Transverse colon (tissue), 4 donors: ENCODE results near the gene MADD. TPM values are rescaled to one million over a fixed set of nuclear protein-coding genes. Genes with fewer than 3 reads are reported as not detected.

ENCODE experiments used
- DNase-seq: peaks from one replicate; pipeline ENCODE4 v3.0.0-alpha.2; 2019
- H3K27ac ChIP-seq, 4 donors: fragments of 200-600 bp; sonication (generic); 2 replicates each; pipeline ENCODE4 v1.5.1; 2016 to 2018; ENCODE audit warnings: inconsistent platforms in 4 of 4
- H3K27me3 ChIP-seq: fragments of 200-600 bp; sonication (generic); 2 replicates; pipeline ENCODE4 v1.5.1; 2017; ENCODE audit warnings: inconsistent platforms
- H3K36me3 ChIP-seq, 4 donors: fragments of 200-600 bp; sonication (generic); 2 replicates each; pipeline ENCODE4 v1.5.1; 2017 to 2019; ENCODE audit warnings: inconsistent platforms in 4 of 4
- H3K4me1 ChIP-seq, 4 donors: fragments of 200-600 bp; sonication (generic); 2 replicates each; pipeline ENCODE4 v1.5.1; 2017 to 2020; ENCODE audit warnings: inconsistent platforms in 4 of 4
- H3K4me3 ChIP-seq, 4 donors: fragments of 200-600 bp; sonication (generic); 1 replicate in 1 of 4; 2 replicates in 3 of 4; pipeline versions ENCODE4 v1.5.1 to v1.6.1; 2017 to 2019; ENCODE audit warnings: inconsistent platforms in 4 of 4
- H3K9me3 ChIP-seq, 2 donors: fragments of 200-600 bp; sonication (generic); 2 replicates each; pipeline ENCODE4 v1.5.1; 2017 to 2019; ENCODE audit warnings: inconsistent platforms in 2 of 2
- EP300 ChIP-seq: sonication (generic); formaldehyde crosslinking; IDR thresholded peaks from one replicate; pipeline ENCODE4 v1.6.1; 2017; ENCODE audit warnings: antibody characterized with exemption, low read depth
- POLR2A ChIP-seq: fragments of 450-650 bp; IDR thresholded peaks from one replicate; pipeline ENCODE4 v1.6.1; 2016; ENCODE audit warnings: antibody characterized with exemption, mild to moderate bottlenecking, moderate library complexity
- POLR2AphosphoS5 ChIP-seq, 3 donors: sonication (generic); formaldehyde crosslinking; IDR thresholded peaks; one replicate each; pipeline ENCODE4 v1.6.1; 2016; ENCODE audit warnings: antibody characterized with exemption in 3 of 3
- WGBS, 2 donors: methylation state at CpG; one replicate each; pipeline ENCODE4 v1.1.5; 2018; ENCODE audit warnings: low coverage in 1 of 2; 5-methylcytosine and 5-hydroxymethylcytosine counted together
- in situ Hi-C, 4 donors: fragments of 200-750 bp; cut with MboI; loops; one replicate each; pipeline versions ENCODE4 v1.15.0 to v1.15.1; 2017; ENCODE audit warnings: low sequenced_read_pairs in 3 of 4, low pct_ligation_motif_present in 1 of 4, low pct_unique_long_range_greater_than_20kb in 1 of 4
- intact Hi-C: fragments of 100-400 bp; cut with DNase I; formaldehyde crosslinking; loops from one replicate; pipeline ENCODE4 v1.15.1; 2023; ENCODE audit warnings: low total_unique reads
- total RNA-seq, 4 donors: library from RNA; depleted of rRNA; stranded (reverse); fragments of >200 nt; gene quantifications; one replicate each; pipeline ENCODE4 v1.1.0, GENCODE V29; 2016
- TF ChIP-seq, protein P1 (sequence below), 5 experiments: fragments of 200-600 bp in 3 of 5; fragments of 450-650 bp in 2 of 5; sonication (generic) in 3 of 5; IDR thresholded peaks; 1 replicate in 2 of 5; 2 replicates in 3 of 5; pipeline ENCODE4 v1.5.1; 2016 to 2017; ENCODE audit warnings: antibody characterized with exemption in 5 of 5, inconsistent platforms in 3 of 5, mild to moderate bottlenecking in 2 of 5, moderate library complexity in 1 of 5

MADD gene
- 100 to 1,000 TPM in 1 of 4 donors, 10 to 100 TPM in 3; 64.3 to 285 (median 71.8) TPM for total RNA-seq

DNA sequence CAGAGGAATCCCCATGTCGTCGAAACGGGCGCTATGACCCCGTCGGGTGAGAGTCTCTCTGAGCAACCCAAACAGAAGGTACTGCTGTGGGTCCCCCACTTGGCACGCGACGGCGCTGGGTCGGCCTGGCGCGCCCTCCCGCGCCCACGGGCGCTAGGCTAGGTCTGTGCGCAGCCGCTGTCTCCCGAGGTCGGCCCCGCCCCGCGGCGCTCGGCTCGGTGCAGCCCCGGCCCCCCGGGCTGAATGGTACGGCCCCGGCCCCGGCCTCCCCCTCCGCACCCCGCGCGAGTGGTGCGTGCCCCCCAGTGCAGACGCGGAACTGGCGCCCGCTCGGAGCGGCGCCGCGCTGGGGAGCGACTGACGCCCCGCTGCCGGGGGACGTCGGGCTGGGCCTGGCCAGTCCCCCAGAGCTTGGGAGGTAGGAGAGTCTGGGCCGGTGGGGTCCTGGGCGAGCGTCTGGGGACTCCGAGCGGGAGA is at the start of gene MADD:
Gene MADD (plus strand): TSS at position 305 of the 477 bp plus-strand sequence.
- Histone ChIP-seq H3K4me3 (peak within 1 kb of the TSS; percentile 63 to 95 (median 88)), H3K4me1 (peaks cover 26 to 48% (median 41%) of the 10 kb centered on the region in 4 donors), H3K9me3 (no peaks in the 10 kb centered on the region), H3K27me3 (no peaks in the 10 kb centered on the region), H3K36me3 (peaks cover 0 to 7% (median 3%) of the 10 kb centered on the region in 4 donors), H3K27ac (peak within 1 kb of the TSS; percentile 94 to 98 (median 97))
- 0% methylated on average over 18 of the region's 57 CpGs; no CpG with 5 or more reads in 1 of the 2 donors for WGBS, 2 donors
- peak; percentile 76 for TF ChIP-seq POLR2A
- TF ChIP-seq, protein P1, sequence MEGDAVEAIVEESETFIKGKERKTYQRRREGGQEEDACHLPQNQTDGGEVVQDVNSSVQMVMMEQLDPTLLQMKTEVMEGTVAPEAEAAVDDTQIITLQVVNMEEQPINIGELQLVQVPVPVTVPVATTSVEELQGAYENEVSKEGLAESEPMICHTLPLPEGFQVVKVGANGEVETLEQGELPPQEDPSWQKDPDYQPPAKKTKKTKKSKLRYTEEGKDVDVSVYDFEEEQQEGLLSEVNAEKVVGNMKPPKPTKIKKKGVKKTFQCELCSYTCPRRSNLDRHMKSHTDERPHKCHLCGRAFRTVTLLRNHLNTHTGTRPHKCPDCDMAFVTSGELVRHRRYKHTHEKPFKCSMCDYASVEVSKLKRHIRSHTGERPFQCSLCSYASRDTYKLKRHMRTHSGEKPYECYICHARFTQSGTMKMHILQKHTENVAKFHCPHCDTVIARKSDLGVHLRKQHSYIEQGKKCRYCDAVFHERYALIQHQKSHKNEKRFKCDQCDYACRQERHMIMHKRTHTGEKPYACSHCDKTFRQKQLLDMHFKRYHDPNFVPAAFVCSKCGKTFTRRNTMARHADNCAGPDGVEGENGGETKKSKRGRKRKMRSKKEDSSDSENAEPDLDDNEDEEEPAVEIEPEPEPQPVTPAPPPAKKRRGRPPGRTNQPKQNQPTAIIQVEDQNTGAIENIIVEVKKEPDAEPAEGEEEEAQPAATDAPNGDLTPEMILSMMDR (IDR thresholded peaks at IDR 0.05) = no peak
- peak; percentile 78 to 83 (median 82) for TF ChIP-seq POLR2AphosphoS5 (IDR thresholded peaks at IDR 0.05)
- in situ Hi-C loops = loop anchor here in 1 of 4 donors (10.0 kb wide), 1 partner anchor 95 kb away; the partner anchor contains the start of gene ARFGAP2
- intact Hi-C loops = loop anchor here (10.0 kb wide), 1 partner anchor 75 kb away; no protein-coding TSS in a partner anchor
- peak; percentile 90 for DNase-seq

DNA sequence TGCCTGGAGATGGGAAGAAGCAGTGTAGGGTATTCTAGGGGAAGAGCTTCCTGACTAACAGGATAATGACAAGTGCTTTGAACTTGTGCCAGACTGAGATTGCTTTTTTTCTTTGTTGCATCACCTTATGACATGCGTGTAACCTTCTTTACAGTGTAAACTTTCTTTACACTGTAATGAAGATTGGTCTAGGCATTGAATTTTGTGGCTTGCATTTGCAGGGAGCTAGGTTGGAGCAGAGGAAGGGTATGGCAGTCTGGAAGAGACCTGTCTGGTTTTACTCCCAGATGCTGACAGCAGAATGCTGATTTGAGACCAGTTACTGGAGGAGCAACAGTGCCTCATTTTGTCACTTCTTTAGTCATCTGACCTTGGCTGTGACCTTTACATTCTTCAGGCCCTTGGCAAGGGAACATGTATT is 49.5 kb upstream of the MADD start:
- intact Hi-C loops = no loop called here
- H3K36me3 ChIP-seq = peaks cover 0 to 33% (median 9%) of the 10 kb centered on the region in 4 donors
- peaks cover 16 to 25% (median 21%) of the 10 kb centered on the region in 4 donors for H3K4me1 ChIP-seq
- no peaks in the 10 kb centered on the region for H3K9me3 ChIP-seq
- WGBS, 2 donors = 25 to 27% methylated on average over 1 of the region's 1 CpG
- in situ Hi-C loops = no loop called here
- H3K4me3 ChIP-seq = no peak overlapping the region
- TF ChIP-seq EP300 = no peak
- TF ChIP-seq, protein P1 (IDR thresholded peaks at IDR 0.05) = no peak
- no peak for TF ChIP-seq POLR2AphosphoS5 (IDR thresholded peaks at IDR 0.05)
- TF ChIP-seq POLR2A = no peak
- H3K27me3 ChIP-seq = no peaks in the 10 kb centered on the region
- DNase-seq = no peak
- peak overlapping the region in 1 of 4 donors; percentile 15 for H3K27ac ChIP-seq

DNA sequence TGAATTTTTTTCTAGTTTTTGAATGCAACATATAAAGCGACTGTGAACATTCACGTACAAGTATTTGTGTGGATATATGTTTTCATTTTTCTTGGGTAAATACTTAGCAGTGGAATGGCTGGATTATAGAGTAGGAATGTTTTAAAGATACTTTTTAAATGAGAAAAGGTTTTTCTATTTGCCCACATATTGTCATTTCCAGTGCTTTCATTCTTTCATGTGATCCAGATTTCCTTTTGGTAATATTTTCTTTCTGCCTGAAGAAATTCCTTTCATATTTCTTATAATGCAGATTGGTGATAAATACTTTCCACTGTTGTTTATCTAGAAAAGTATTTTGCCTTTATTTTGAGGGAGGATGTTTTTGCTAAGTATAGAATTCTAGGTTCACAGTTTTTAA is 47.2 kb upstream of the MADD start:
- TF ChIP-seq, protein P1 (IDR thresholded peaks at IDR 0.05) = no peak
- no peak for TF ChIP-seq POLR2A
- TF ChIP-seq POLR2AphosphoS5 (IDR thresholded peaks at IDR 0.05) = no peak
- TF ChIP-seq EP300 = no peak
- in situ Hi-C loops = no loop called here
- WGBS, 2 donors = 90 to 95% methylated on average over 2 of the region's 2 CpGs

DNA sequence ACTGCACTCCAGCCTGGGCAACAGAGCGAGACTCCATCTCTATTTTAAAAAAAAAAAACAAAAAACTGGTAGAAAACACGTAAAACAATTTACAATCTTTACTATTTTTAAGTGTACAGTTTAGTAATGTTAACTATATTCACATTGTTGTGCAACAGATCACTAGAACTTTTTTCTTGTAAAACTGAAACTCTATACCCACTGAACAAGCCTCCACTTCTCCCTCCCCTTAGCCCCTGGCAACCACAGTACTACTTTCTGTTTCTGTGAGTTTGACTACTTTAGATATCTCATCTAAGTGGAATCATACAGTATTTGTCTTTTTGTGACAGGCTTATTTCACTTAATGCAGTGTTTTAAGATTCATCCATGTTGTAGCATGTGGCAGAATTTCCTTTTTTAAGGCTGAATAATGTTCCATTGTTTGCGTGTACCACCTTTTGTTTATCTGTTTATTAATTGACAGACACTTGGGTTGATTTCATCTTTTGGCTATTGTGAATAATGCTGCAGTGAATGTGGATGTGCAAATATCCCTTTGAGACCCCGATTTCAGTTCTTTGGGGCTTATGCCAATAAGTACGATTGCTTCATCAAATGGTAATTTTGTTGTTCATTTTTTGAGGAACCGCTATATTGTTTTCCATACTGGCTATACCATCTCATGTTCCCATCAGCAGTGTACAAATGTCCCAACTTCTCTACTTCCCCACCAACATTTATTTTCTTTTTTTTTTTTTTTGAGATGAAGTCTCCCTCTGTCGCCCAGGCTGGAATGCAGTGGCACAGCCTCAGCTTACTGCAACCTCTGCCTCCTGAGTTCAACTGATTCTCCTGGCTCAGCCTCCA is 44.2 kb upstream of the MADD start:
- intact Hi-C loops (no loop called here), in situ Hi-C loops (no loop called here)
- Histone ChIP-seq H3K9me3 (no peaks in the 10 kb centered on the region), H3K27me3 (no peaks in the 10 kb centered on the region), H3K27ac (no peak overlapping the region), H3K36me3 (peaks cover 0 to 24% (median 9%) of the 10 kb centered on the region in 4 donors), H3K4me3 (no peak overlapping the region), H3K4me1 (no peaks in the 10 kb centered on the region)
- WGBS, 2 donors = 89 to 92% methylated on average over 6 to 7 of the region's 7 CpGs
- DNase-seq = no peak
- TF ChIP-seq EP300 = no peak
- no peak for TF ChIP-seq POLR2A
- TF ChIP-seq POLR2AphosphoS5 (IDR thresholded peaks at IDR 0.05) = no peak
- TF ChIP-seq, protein P1 (IDR thresholded peaks at IDR 0.05) = no peak

More for the DNA sequence above, 47.2 kb upstream of the MADD start:
- no peak overlapping the region for H3K4me3 ChIP-seq
- no peak overlapping the region for H3K27ac ChIP-seq
- no peak for DNase-seq
- no peaks in the 10 kb centered on the region for H3K27me3 ChIP-seq
- no peaks in the 10 kb centered on the region for H3K9me3 ChIP-seq
- intact Hi-C loops = no loop called here
- H3K4me1 ChIP-seq = peaks cover 0 to 3% (median under 1%) of the 10 kb centered on the region in 4 donors
- H3K36me3 ChIP-seq = peaks cover 0 to 33% (median 9%) of the 10 kb centered on the region in 4 donors
